AG09309 (cell line): ENCODE data around the gene SPINT3.

Source experiments
- DNase-seq: peaks from one replicate; pipeline ENCODE4 v3.0.0-alpha.2; 2010; ENCODE audit warnings: low read depth
- H3K4me3 ChIP-seq: 2 replicates; pipeline ENCODE4 v1.5.1; 2011; ENCODE audit warnings: mild to moderate bottlenecking, low read depth, low read length, moderate library complexity; ENCODE audit not compliant: control insufficient read depth
- CTCF ChIP-seq: IDR thresholded peaks from 2 replicates; pipeline ENCODE4 v1.5.1; 2011; ENCODE audit warnings: mild to moderate bottlenecking, low read depth, low read length, inconsistent platforms; ENCODE audit not compliant: insufficient read depth, control insufficient read depth; ENCODE audit errors: missing control alignments

Gene SPINT3

GRCh38 chr20:45515147-45515913, at the start of gene SPINT3:
Gene SPINT3, minus strand, starts transcription at chr20:45515622. Its CDS starts 14 bp downstream, at chr20:45515608.
- TF ChIP-seq CTCF: no peak
- no peak for DNase-seq

GRCh38 chr20:45564760-45565276, 49.4 kb upstream of the SPINT3 start:
- no peak for DNase-seq
- no peak overlapping the region for H3K4me3 ChIP-seq
- no peak for TF ChIP-seq CTCF

More at GRCh38 chr20:45515147-45515913, at the start of gene SPINT3:
- no peak within 1 kb of the TSS for H3K4me3 ChIP-seq

- H3K4me3 ChIP-seq: no peak overlapping the region
- no peak for DNase-seq
- no peak for TF ChIP-seq CTCF
These were observed 39.8 kb upstream of the SPINT3 start for GRCh38 chr20:45555198-45555597.

GRCh38 chr20:45552456-45552855, 37.0 kb upstream of the SPINT3 start:
- no peak for TF ChIP-seq CTCF
- no peak for DNase-seq
- H3K4me3 ChIP-seq: no peak overlapping the region

GRCh38 chr20:45550765-45551164, 35.3 kb upstream of the SPINT3 start:
- TF ChIP-seq CTCF: no peak
- H3K4me3 ChIP-seq: no peak overlapping the region
- DNase-seq: no peak

GRCh38 chr20:45548410-45548809, 33.0 kb upstream of the SPINT3 start:
- H3K4me3 ChIP-seq: no peak overlapping the region
- no peak for TF ChIP-seq CTCF

More at GRCh38 chr20:45548410-45548809, 33.0 kb upstream of the SPINT3 start:
- no peak for DNase-seq
